ENCODE data around the gene ZNRF4. TPM values are rescaled to one million over a fixed set of nuclear protein-coding genes. Genes with fewer than 3 reads are reported as not detected.

ZNRF4 gene
- total and polyA plus RNA-seq, 2 donors from 2014 or later: not detected

DNA sequence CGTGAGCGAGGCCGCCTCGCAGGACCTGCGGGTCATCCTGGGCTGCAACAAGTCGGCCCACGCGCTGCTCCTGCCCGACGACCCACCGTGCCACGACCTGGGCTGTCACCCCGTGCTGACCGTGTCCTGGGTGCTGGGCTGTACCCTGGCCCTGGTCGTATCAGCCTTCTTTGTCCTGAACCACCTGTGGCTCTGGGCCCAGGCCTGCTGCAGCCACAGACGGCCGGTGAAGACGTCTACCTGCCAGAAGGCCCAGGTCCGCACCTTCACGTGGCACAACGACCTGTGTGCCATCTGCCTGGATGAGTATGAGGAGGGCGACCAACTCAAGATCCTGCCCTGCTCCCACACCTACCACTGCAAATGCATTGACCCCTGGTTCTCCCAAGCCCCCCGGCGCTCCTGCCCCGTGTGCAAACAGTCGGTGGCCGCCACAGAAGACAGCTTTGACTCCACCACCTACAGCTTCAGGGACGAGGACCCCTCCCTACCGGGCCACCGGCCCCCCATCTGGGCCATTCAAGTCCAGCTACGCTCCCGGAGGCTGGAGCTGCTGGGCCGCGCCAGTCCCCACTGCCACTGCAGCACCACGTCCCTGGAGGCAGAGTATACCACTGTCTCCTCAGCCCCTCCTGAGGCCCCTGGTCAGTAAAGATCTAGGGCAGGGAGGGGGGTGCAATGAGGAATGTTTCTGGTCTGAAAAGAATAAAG lies 1.1 kb downstream of the ZNRF4 start:
- intact Hi-C loops (cut with DNase I): no loop called here
- H3K9me3 ChIP-seq (ENCODE audit: control insufficient read depth in 2 of 3, insufficient read depth in 1 of 3, low read length in 3 of 3): peaks cover 0 to 4% (median 0%) of the 10 kb centered on the region in 3 donors
- TF ChIP-seq, protein P1, sequence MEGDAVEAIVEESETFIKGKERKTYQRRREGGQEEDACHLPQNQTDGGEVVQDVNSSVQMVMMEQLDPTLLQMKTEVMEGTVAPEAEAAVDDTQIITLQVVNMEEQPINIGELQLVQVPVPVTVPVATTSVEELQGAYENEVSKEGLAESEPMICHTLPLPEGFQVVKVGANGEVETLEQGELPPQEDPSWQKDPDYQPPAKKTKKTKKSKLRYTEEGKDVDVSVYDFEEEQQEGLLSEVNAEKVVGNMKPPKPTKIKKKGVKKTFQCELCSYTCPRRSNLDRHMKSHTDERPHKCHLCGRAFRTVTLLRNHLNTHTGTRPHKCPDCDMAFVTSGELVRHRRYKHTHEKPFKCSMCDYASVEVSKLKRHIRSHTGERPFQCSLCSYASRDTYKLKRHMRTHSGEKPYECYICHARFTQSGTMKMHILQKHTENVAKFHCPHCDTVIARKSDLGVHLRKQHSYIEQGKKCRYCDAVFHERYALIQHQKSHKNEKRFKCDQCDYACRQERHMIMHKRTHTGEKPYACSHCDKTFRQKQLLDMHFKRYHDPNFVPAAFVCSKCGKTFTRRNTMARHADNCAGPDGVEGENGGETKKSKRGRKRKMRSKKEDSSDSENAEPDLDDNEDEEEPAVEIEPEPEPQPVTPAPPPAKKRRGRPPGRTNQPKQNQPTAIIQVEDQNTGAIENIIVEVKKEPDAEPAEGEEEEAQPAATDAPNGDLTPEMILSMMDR (IDR thresholded peaks at IDR 0.05; ENCODE audit: borderline replicate concordance, extremely low read depth, insufficient read depth): no peak
- no peak overlapping the region for H3K4me3 ChIP-seq (ENCODE audit: low read length in 3 of 3)
- H3K4me1 ChIP-seq (ENCODE audit: control insufficient read depth in 2 of 3, insufficient read depth in 2 of 3, low read depth in 1 of 3, low read length in 3 of 3): no peaks in the 10 kb centered on the region
- DNase-seq (no peak), FAIRE-seq (no peak)
- no peak overlapping the region for H3K9ac ChIP-seq (ENCODE audit: low read length in 3 of 3)
- no peaks in the 10 kb centered on the region for H3K36me3 ChIP-seq (ENCODE audit: control insufficient read depth in 2 of 3, insufficient read depth in 3 of 3, low read length in 3 of 3)
- H3K27me3 ChIP-seq (ENCODE audit: control insufficient read depth, insufficient read depth, low read length): no peaks in the 10 kb centered on the region
- H3K27ac ChIP-seq (ENCODE audit: low read depth in 2 of 2, low read length in 2 of 2): no peak overlapping the region

DNA sequence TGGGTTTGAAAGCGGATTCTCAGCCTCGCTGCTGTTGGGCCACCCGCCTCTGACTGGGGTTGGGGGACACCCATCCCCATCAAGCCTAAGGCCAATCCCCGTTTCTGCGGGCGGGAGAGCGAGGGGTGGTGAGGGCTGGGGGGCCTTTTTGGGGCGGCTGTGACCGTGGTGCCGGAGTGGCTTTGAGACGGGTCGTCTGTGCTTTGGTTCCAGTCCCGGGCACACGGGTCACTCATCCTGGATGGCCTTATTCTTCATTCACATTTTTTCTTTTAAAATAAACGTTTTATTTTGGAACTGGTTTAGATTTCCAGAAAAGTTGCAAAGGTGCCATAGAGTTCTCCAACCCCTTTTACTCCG lies 1.6 kb downstream of the ZNRF4 start:
- Histone ChIP-seq H3K9ac (ENCODE audit: low read length in 3 of 3) (no peak overlapping the region), H3K27ac (ENCODE audit: low read depth in 2 of 2, low read length in 2 of 2) (no peak overlapping the region), H3K4me1 (ENCODE audit: control insufficient read depth in 2 of 3, insufficient read depth in 2 of 3, low read depth in 1 of 3, low read length in 3 of 3) (no peaks in the 10 kb centered on the region), H3K36me3 (ENCODE audit: control insufficient read depth in 2 of 3, insufficient read depth in 3 of 3, low read length in 3 of 3) (no peaks in the 10 kb centered on the region), H3K9me3 (ENCODE audit: control insufficient read depth in 2 of 3, insufficient read depth in 1 of 3, low read length in 3 of 3) (peaks cover 0 to 4% (median 0%) of the 10 kb centered on the region in 3 donors), H3K27me3 (ENCODE audit: control insufficient read depth, insufficient read depth, low read length) (no peaks in the 10 kb centered on the region), H3K4me3 (ENCODE audit: low read length in 3 of 3) (no peak overlapping the region)
- TF ChIP-seq, protein P1 (IDR thresholded peaks at IDR 0.05; ENCODE audit: borderline replicate concordance, extremely low read depth, insufficient read depth): no peak
- intact Hi-C loops (cut with DNase I): no loop called here
- FAIRE-seq: no peak
- DNase-seq: no peak

DNA sequence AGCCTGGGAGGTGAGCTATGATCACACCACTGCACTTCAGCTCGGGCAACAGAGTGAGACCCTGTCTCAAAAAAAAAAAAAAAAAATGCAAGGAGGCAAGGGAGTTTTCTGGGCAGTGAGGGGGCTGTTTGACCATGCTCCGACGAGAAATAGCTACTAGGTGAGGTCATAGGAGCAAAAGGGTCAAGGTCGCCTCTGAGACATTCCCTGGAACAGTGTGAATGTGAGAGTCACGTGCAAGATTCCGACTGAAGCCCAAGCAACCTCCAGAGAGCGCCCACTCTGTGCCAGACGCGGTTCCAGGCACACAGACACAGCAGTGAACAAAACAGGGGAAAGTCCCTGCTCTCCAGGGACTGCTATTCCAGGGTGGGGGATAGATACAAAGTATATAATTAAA lies 2.5 kb downstream of the ZNRF4 start:
- intact Hi-C loops (cut with DNase I): no loop called here
- TF ChIP-seq, protein P1 (IDR thresholded peaks at IDR 0.05; ENCODE audit: borderline replicate concordance, extremely low read depth, insufficient read depth): no peak
- no peak for FAIRE-seq

DNA sequence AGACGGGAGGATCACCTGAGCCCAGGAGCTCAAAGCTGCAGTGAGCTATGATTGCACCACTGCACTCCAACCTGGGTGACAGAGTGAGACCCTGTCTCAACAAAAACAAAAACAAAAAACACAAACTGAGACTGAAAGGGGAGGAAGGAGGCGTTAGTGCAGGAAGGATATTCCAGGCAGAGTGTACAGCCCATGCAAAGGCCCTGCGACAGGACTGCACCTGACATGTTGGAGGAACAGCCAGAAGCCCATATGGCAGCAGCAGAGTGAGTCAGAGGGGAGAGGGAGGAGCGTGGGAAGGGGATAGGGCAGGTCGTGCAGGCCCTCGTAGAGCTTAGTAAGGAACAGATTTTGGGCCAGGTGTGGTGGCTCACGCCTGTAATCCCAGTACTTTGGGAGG lies 3.2 kb downstream of the ZNRF4 start:
- Histone ChIP-seq H3K4me1 (ENCODE audit: control insufficient read depth in 2 of 3, insufficient read depth in 2 of 3, low read depth in 1 of 3, low read length in 3 of 3) (no peaks in the 10 kb centered on the region), H3K27me3 (ENCODE audit: control insufficient read depth, insufficient read depth, low read length) (no peaks in the 10 kb centered on the region), H3K27ac (ENCODE audit: low read depth in 2 of 2, low read length in 2 of 2) (no peak overlapping the region), H3K36me3 (ENCODE audit: control insufficient read depth in 2 of 3, insufficient read depth in 3 of 3, low read length in 3 of 3) (no peaks in the 10 kb centered on the region), H3K9me3 (ENCODE audit: control insufficient read depth in 2 of 3, insufficient read depth in 1 of 3, low read length in 3 of 3) (no peaks in the 10 kb centered on the region), H3K9ac (ENCODE audit: low read length in 3 of 3) (no peak overlapping the region), H3K4me3 (ENCODE audit: low read length in 3 of 3) (no peak overlapping the region)
- intact Hi-C loops (cut with DNase I): no loop called here
- DNase-seq: no peak
- no peak for FAIRE-seq
- TF ChIP-seq, protein P1 (IDR thresholded peaks at IDR 0.05; ENCODE audit: borderline replicate concordance, extremely low read depth, insufficient read depth): no peak

More for the DNA sequence above, 2.5 kb downstream of the ZNRF4 start:
- no peak overlapping the region for H3K9ac ChIP-seq (ENCODE audit: low read length in 3 of 3)
- H3K4me1 ChIP-seq (ENCODE audit: control insufficient read depth in 2 of 3, insufficient read depth in 2 of 3, low read depth in 1 of 3, low read length in 3 of 3): no peaks in the 10 kb centered on the region
- H3K4me3 ChIP-seq (ENCODE audit: low read length in 3 of 3): no peak overlapping the region
- H3K36me3 ChIP-seq (ENCODE audit: control insufficient read depth in 2 of 3, insufficient read depth in 3 of 3, low read length in 3 of 3): no peaks in the 10 kb centered on the region
- H3K27me3 ChIP-seq (ENCODE audit: control insufficient read depth, insufficient read depth, low read length): no peaks in the 10 kb centered on the region
- H3K9me3 ChIP-seq (ENCODE audit: control insufficient read depth in 2 of 3, insufficient read depth in 1 of 3, low read length in 3 of 3): peaks cover 0 to 4% (median 0%) of the 10 kb centered on the region in 3 donors
- DNase-seq: no peak
- H3K27ac ChIP-seq (ENCODE audit: low read depth in 2 of 2, low read length in 2 of 2): no peak overlapping the region
